GM18907 (cell line): ENCODE results near the gene PTGIS.

Experiments used
- ATAC-seq: cut with Tn5 transposase; IDR thresholded peaks from one replicate; pipeline ENCODE4 v1.9.1; 2021; ENCODE audit warnings: mild to moderate bottlenecking, moderate library complexity; ENCODE audit not compliant: unreplicated experiment

Gene PTGIS

GRCh38 chr20:49560646-49561045 lies 7.3 kb downstream of the PTGIS start:
- ATAC-seq: no peak

- ATAC-seq: no peak
Observed at GRCh38 chr20:49560186-49560585, 7.8 kb downstream of the PTGIS start.

- no peak for ATAC-seq
Observed at GRCh38 chr20:49559411-49560081, 8.4 kb downstream of the PTGIS start.

- no peak for ATAC-seq
Observed at GRCh38 chr20:49558826-49559225, 9.1 kb downstream of the PTGIS start.

GRCh38 chr20:49557449-49557848 lies 10.5 kb downstream of the PTGIS start:
- ATAC-seq: no peak

GRCh38 chr20:49556621-49557020 lies 11.3 kb downstream of the PTGIS start:
- no peak for ATAC-seq

- no peak for ATAC-seq
Observed at GRCh38 chr20:49549801-49550551, 18.0 kb downstream of the PTGIS start.

- no peak for ATAC-seq
Observed at GRCh38 chr20:49548371-49548947, 19.5 kb downstream of the PTGIS start.

GRCh38 chr20:49545572-49545971 lies 22.4 kb downstream of the PTGIS start:
- ATAC-seq: no peak

- no peak for ATAC-seq
Observed at GRCh38 chr20:49544535-49544934, 23.4 kb downstream of the PTGIS start.

- ATAC-seq: no peak
Observed at GRCh38 chr20:49543858-49544437, 24.0 kb downstream of the PTGIS start.

GRCh38 chr20:49543071-49543857 lies 24.7 kb downstream of the PTGIS start:
- ATAC-seq: no peak

GRCh38 chr20:49542514-49542991 lies 25.4 kb downstream of the PTGIS start:
- ATAC-seq: no peak

- no peak for ATAC-seq
Observed at GRCh38 chr20:49541733-49542513, 26.0 kb downstream of the PTGIS start.

- no peak for ATAC-seq
Observed at GRCh38 chr20:49540687-49541435, 27.1 kb downstream of the PTGIS start.

- ATAC-seq: no peak
Observed at GRCh38 chr20:49540232-49540620, 27.7 kb downstream of the PTGIS start.

GRCh38 chr20:49539481-49540231 lies 28.3 kb downstream of the PTGIS start:
- no peak for ATAC-seq

GRCh38 chr20:49538950-49539349 lies 29.0 kb downstream of the PTGIS start:
- no peak for ATAC-seq

GRCh38 chr20:49534255-49534712 lies 33.7 kb downstream of the PTGIS start:
- ATAC-seq: peak; percentile 53
